ENCODE data around the gene RAB11FIP4.

The RAB11FIP4 gene

DNA sequence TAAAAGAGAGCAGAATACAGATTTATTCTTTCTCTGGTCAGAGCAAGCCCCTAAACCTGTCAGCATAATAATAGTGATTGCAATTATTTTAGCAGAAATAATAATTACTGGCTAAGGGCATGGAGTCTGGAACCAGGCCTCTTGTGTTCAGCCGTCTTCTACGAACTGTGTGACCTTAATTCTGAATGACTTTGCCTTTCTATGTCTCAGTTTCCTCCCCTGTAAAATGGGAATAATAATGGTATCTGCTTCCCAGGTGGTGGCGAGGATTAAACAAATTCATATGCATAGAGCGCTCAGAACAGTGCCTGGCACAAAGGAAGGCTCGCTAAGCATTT, 33.4 kb downstream of the RAB11FIP4 start:
- H3K27ac ChIP-seq: no peak overlapping the region
- H3K4me1 ChIP-seq: peaks cover 0 to 48% (median 37%) of the 10 kb centered on the region in 10 experiments; a peak in 17 of 20 replicates

DNA sequence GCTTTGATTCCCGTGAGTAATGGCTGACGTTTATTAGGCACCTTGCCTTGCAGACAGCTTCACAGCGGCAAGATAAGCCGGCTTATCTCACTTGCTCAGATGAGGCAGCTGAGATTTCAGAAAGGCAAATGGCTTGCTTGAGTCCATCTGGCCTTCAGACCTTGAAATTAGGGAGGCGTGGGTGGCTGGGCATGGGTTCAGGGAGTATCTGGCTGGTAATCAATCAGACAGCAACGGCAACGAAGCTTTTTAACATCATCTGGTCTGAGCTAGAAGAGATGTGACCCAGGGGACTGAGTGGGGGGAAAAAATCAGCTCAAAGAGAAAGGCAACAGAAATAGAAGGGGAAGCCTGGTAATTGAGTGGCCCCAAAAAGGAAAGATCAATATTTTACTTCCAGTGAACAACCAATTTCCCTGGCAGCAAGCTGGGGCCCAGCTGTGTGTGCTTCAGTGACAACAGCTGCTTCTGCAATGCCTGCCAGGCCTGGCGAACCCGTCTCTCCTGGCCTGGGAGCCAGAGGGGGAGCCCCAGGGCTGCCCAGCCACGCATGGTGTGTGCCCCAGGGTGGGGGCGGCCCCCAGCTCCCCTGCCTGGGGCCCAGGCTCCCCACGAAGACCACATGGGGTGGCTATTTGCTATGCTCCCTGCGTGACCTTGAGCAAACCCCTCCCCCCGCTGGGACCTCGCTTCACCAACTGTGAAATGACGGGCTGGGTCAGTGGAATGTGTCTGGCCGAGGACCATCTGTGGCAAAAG, 34.0 kb downstream of the RAB11FIP4 start:
- H3K27me3 ChIP-seq: no peaks in the 10 kb centered on the region
- peaks cover 14 to 23% (median 21%) of the 10 kb centered on the region in 11 experiments; a peak in 21 of 22 replicates for H3K9me3 ChIP-seq (replicated peaks in 1 of 11)
- peak overlapping the region in 10 of 11 experiments; percentile 25 to 86 (median 72); a peak in 19 of 22 replicates for H3K4me2 ChIP-seq
- H3K27ac ChIP-seq: peak overlapping the region in 5 of 11 experiments; percentile 28 to 57 (median 38); a peak in 6 of 22 replicates
- no peak for TF ChIP-seq Cebpa-rat (IDR thresholded peaks at IDR 0.05)
- peak overlapping the region in 1 of 10 experiments; percentile 13; a peak in 1 of 20 replicates for H3K4me3 ChIP-seq
- peaks cover 0 to 48% (median 37%) of the 10 kb centered on the region in 10 experiments; a peak in 17 of 20 replicates for H3K4me1 ChIP-seq
- no peaks in the 10 kb centered on the region for H3K36me3 ChIP-seq
- H3K9ac ChIP-seq: peak overlapping the region in 6 of 11 experiments; percentile 20 to 55 (median 34); a peak in 7 of 22 replicates
- no peaks in the 10 kb centered on the region for H4K20me1 ChIP-seq

More for the DNA sequence above, 33.4 kb downstream of the RAB11FIP4 start:
- Histone ChIP-seq H3K4me2 (peak overlapping the region in 5 of 11 experiments; percentile 60 to 86 (median 76); a peak in 9 of 22 replicates), H3K36me3 (no peaks in the 10 kb centered on the region), H3K4me3 (no peak overlapping the region), H4K20me1 (no peaks in the 10 kb centered on the region), H3K27me3 (no peaks in the 10 kb centered on the region), H3K9me3 (replicated peaks in 1 of 11) (peaks cover 14 to 23% (median 21%) of the 10 kb centered on the region in 11 experiments; a peak in 21 of 22 replicates), H3K9ac (no peak overlapping the region; a peak in 1 of 22 replicates)
- no peak for TF ChIP-seq Cebpa-rat (IDR thresholded peaks at IDR 0.05)

DNA sequence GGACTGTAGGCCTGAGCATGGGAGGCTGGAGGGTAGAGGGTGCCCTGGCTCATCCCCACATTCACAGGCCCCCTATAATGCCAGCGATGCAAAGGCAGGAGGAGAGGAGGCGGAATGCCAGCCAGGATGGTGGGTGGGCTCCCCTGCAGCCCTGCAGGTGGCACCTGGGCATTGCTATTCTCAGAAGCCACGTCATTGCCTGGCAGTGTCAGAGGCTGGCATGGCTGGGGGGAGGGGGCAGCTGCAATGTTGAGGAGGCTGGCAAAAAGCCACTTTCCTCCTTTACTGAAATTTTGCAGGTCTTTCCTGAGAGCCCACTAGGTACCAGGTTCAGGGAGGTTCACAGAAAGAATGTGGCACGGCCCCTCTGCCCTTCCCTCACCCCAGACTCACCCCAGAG, 36.2 kb downstream of the RAB11FIP4 start:
- Histone ChIP-seq H3K4me2 (peak overlapping the region in 9 of 11 experiments; percentile 41 to 87 (median 72); a peak in 18 of 22 replicates), H3K4me1 (peaks cover 1 to 69% (median 56%) of the 10 kb centered on the region in 10 experiments), H3K27ac (0 out of 22 replicates have a peak overlapping the region, but pooled peaks of 1 of the 11 experiments have one; percentile 15), H3K36me3 (no peaks in the 10 kb centered on the region), H3K4me3 (no peak overlapping the region), H4K20me1 (no peaks in the 10 kb centered on the region; a peak in 1 of 22 replicates), H3K9ac (peak overlapping the region in 2 of 11 experiments; percentile 38 to 41; a peak in 2 of 22 replicates), H3K27me3 (no peaks in the 10 kb centered on the region), H3K9me3 (replicated peaks in 1 of 11) (peaks cover 8 to 14% (median 9%) of the 10 kb centered on the region in 11 experiments; a peak in 21 of 22 replicates)
- TF ChIP-seq Cebpa-rat (IDR thresholded peaks at IDR 0.05): no peak

DNA sequence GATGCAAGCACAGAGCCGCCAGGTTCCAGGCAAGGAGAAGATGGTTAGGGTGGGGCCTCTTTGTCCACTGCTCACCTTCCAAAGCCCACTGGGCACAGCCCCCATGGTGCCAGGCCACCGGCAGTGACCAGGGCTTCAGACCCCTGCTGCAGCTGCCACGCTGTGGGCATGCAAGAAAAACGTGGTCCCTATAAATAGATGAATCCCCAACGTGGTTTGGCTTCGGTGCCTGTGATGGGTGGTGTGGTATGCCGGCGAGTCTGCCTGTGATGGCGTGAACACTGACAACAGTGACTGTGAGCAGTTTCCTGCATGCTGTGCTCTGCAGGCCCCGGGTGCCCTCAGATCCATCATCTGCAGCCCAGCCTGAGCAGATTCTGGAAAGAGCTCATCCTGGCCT, 36.6 kb downstream of the RAB11FIP4 start:
- H3K9me3 ChIP-seq (replicated peaks in 1 of 11): peaks cover 4 to 9% (median 5%) of the 10 kb centered on the region in 11 experiments; a peak in 20 of 22 replicates
- no peak overlapping the region for H3K4me3 ChIP-seq
- H3K4me1 ChIP-seq: peaks cover 5 to 73% (median 60%) of the 10 kb centered on the region in 10 experiments
- H4K20me1 ChIP-seq: no peaks in the 10 kb centered on the region; a peak in 1 of 22 replicates
- H3K27me3 ChIP-seq: no peaks in the 10 kb centered on the region
- H3K4me2 ChIP-seq: peak overlapping the region in 9 of 11 experiments; percentile 41 to 87 (median 72); a peak in 18 of 22 replicates
- 0 out of 22 replicates have a peak overlapping the region, but pooled peaks of 1 of the 11 experiments have one; percentile 15 for H3K27ac ChIP-seq
- H3K9ac ChIP-seq: peak overlapping the region in 2 of 11 experiments; percentile 38 to 41; a peak in 2 of 22 replicates
- TF ChIP-seq Cebpa-rat (IDR thresholded peaks at IDR 0.05): no peak
- H3K36me3 ChIP-seq: no peaks in the 10 kb centered on the region

DNA sequence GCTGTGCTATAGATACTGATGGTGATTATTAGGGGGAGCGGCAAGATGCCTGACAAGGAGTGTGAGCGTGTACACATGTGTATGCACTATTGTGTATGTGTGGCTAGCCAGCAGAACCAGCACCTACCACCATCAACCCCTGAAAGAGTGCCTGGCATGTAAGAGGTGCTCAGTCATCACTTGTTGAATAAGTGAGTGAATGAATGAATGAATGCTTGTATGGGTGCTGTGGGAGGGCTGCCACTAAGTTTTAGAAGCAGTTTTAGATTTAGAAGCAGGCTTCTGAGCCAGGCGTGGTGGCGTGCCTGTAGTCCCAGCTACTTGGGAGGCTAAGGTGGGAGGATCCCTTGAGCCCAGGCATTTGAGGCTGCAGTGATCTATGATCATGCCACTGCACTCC, 37.0 kb downstream of the RAB11FIP4 start:
- Histone ChIP-seq H3K9me3 (replicated peaks in 1 of 11) (peaks cover 0 to 5% (median 1%) of the 10 kb centered on the region in 11 experiments; a peak in 12 of 22 replicates), H3K9ac (0 out of 22 replicates have a peak overlapping the region, but pooled peaks of 1 of the 11 experiments have one; percentile 41), H3K36me3 (no peaks in the 10 kb centered on the region), H3K4me3 (no peak overlapping the region), H3K27ac (no peak overlapping the region), H4K20me1 (peaks cover 0 to 3% (median 0%) of the 10 kb centered on the region in 11 experiments; a peak in 4 of 22 replicates), H3K27me3 (no peaks in the 10 kb centered on the region), H3K4me1 (peaks cover 9 to 77% (median 64%) of the 10 kb centered on the region in 10 experiments), H3K4me2 (peak overlapping the region in 9 of 11 experiments; percentile 41 to 87 (median 72); a peak in 17 of 22 replicates)
- TF ChIP-seq Cebpa-rat (IDR thresholded peaks at IDR 0.05): no peak

DNA sequence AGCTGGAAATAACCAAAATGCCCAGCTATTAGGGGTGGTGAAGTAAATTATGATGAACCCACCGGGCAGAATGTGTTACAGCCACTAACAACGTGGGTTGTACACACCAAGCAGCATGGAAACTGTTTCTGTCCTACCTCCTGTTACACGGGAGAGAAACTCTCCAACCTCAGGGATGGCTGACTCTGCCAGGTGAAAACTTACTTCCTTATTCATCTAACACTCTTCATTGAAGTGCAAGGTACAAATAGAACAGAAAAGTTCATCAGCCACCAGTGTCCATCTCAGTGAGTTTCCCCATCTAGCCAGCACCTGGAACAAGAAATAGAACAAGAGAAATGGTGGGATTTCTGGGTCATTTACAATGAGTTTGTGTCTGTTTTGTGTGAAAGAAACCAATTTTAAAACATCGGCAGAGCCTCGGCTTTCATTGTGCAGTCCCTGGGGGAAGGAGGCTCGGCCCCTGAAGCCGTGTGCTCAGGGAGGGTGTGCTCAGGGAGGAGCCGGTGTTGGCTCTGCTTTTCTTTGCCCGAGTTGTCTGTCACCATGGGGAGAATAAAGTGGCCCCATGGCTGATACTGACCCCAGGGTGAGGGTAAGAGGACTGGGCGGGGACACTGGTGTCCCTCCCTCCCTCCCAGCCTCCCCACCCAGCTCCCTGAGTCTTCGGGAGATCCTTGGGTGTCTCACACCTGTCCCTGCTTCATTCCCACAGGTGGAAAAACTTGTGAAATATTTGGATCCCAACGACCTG, 39.8 kb downstream of the RAB11FIP4 start:
- Histone ChIP-seq H3K9ac (0 out of 22 replicates have a peak overlapping the region, but pooled peaks of 2 of the 11 experiments have one; percentile 10 to 44), H3K4me3 (no peak overlapping the region), H3K4me2 (peak overlapping the region in 9 of 11 experiments; percentile 78 to 99 (median 96); a peak in 16 of 22 replicates), H3K4me1 (peaks cover 20 to 87% (median 78%) of the 10 kb centered on the region in 10 experiments), H3K27ac (no peak overlapping the region; a peak in 2 of 22 replicates), H4K20me1 (peaks cover 0 to 8% (median 0%) of the 10 kb centered on the region in 11 experiments; a peak in 4 of 22 replicates), H3K9me3 (replicated peaks in 1 of 11) (no peaks in the 10 kb centered on the region), H3K27me3 (no peaks in the 10 kb centered on the region), H3K36me3 (no peaks in the 10 kb centered on the region)
- TF ChIP-seq Cebpa-rat (IDR thresholded peaks at IDR 0.05): no peak

DNA sequence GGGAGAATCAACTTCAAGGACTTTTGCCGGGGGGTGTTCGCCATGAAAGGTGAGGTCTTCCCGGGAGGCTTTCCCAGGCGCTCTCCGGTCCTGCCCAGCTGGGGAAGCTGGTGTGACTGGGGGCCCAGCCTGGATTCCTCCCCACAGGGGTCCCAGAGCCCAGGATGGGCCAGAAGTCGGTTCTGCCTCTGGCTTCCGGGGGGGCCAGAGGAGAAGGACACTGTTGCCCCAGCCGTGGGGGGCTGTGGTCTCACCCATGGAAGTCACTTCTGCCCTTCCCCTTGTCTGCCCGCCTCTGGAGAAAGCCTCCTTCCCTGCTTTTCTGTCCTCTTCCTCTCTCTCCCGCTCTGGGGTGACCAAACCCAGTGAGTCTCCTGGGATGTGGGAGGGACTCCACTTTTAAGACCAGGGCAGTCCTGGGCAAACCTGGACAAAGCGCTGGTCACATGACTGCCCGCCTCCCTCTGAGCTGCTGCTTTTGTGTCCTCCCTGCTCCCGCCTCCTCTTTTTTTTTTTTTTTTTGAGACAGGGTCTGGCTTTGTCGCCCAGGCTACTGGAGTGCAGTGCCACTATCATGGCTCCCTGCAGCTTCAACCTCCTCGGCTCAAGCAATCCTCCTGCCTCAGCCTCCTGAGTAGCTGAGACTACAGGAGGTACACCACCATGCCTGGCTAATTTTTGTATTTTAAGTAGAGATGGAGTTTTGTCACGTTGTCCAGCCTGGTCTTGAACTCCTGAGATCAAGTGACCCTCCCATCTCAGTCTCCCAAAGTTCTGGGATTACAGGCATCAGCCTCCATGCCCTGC, 40.6 kb downstream of the RAB11FIP4 start:
- peak overlapping the region in 3 of 11 experiments; percentile 4 to 44 (median 10); a peak in 2 of 22 replicates for H3K9ac ChIP-seq
- H3K4me3 ChIP-seq: no peak overlapping the region
- H3K9me3 ChIP-seq (replicated peaks in 1 of 11): no peaks in the 10 kb centered on the region
- TF ChIP-seq Cebpa-rat (IDR thresholded peaks at IDR 0.05): no peak
- H4K20me1 ChIP-seq: peaks cover 0 to 8% (median 0%) of the 10 kb centered on the region in 11 experiments; a peak in 4 of 22 replicates
- H3K27me3 ChIP-seq: no peaks in the 10 kb centered on the region
- H3K4me2 ChIP-seq: peak overlapping the region in 10 of 11 experiments; percentile 68 to 99 (median 96); a peak in 20 of 22 replicates
- H3K36me3 ChIP-seq: no peaks in the 10 kb centered on the region
- peak overlapping the region in 4 of 11 experiments; percentile 1 to 66 (median 62); a peak in 4 of 22 replicates for H3K27ac ChIP-seq
- H3K4me1 ChIP-seq: peaks cover 20 to 82% (median 78%) of the 10 kb centered on the region in 10 experiments

All from BLaER1 treated with 17β-estradiol and CSF1 and Interleukin-3, amounts not matched to agents 10 nM and 100 nM (cell line).